Measurements from ENCODE around the gene LPCAT2. TPM values are rescaled to one million over a fixed set of nuclear protein-coding genes. Genes with fewer than 3 reads are reported as not detected.

Gene LPCAT2
- total and polyA plus RNA-seq, 2 donors (not counting 1 experiment from before 2014, with no cell fraction given) = 10.2 to 17.8 TPM

DNA sequence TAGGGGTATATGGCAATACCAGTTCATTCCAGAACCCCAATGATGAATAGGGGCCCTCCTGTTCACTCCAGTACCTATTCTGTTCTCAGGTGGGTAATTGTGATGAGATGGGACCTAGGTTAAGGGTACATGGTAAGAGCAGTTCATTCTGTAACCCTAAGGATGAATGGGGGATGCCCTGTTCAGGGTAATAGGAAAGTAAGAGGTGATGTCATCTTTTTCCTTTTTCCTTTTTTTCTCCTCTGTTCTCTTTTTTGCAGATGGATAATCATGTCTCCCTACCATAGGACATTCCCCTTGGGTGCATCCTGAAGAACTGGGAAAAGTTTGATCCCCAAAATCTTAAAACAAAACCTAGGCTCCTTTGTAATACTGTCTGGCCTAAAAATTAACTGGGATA is 121.9 kb downstream of the LPCAT2 start:
- H4K20me1 ChIP-seq (ENCODE audit: control insufficient read depth, extremely low read depth, insufficient read depth, low read length) = no peaks in the 10 kb centered on the region
- H3K36me3 ChIP-seq (ENCODE audit: control insufficient read depth, insufficient read depth, low read length) = no peaks in the 10 kb centered on the region
- no peak for TF ChIP-seq EZH2 (IDR thresholded peaks at IDR 0.05; ENCODE audit: low read length, missing control alignments)
- TF ChIP-seq, protein P1, sequence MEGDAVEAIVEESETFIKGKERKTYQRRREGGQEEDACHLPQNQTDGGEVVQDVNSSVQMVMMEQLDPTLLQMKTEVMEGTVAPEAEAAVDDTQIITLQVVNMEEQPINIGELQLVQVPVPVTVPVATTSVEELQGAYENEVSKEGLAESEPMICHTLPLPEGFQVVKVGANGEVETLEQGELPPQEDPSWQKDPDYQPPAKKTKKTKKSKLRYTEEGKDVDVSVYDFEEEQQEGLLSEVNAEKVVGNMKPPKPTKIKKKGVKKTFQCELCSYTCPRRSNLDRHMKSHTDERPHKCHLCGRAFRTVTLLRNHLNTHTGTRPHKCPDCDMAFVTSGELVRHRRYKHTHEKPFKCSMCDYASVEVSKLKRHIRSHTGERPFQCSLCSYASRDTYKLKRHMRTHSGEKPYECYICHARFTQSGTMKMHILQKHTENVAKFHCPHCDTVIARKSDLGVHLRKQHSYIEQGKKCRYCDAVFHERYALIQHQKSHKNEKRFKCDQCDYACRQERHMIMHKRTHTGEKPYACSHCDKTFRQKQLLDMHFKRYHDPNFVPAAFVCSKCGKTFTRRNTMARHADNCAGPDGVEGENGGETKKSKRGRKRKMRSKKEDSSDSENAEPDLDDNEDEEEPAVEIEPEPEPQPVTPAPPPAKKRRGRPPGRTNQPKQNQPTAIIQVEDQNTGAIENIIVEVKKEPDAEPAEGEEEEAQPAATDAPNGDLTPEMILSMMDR (conservative IDR thresholded peaks at IDR 0.05 in 1 of 2, IDR thresholded peaks at IDR 0.05 in 1 of 2; ENCODE audit: low read depth in 1 of 2, low read length in 2 of 2) = no peak
- H3K4me3 ChIP-seq (replicated peaks in 1 of 4; ENCODE audit: control extremely low read depth in 1 of 4, insufficient read depth in 1 of 4, low read depth in 3 of 4, low read length in 4 of 4) = no peak overlapping the region
- H2AFZ ChIP-seq (ENCODE audit: low read length) = no peak overlapping the region
- H3K4me2 ChIP-seq (ENCODE audit: extremely low read depth, insufficient read depth, low read length) = no peak overlapping the region
- no peaks in the 10 kb centered on the region for H3K9me3 ChIP-seq (ENCODE audit: control insufficient read depth, insufficient read depth, low read depth, low read length)
- no peaks in the 10 kb centered on the region for H3K4me1 ChIP-seq (ENCODE audit: control insufficient read depth, extremely low read depth, insufficient read depth, low read length)
- DNase-seq (ENCODE audit: low read depth in 2 of 2) = no peak
- no peak overlapping the region for H3K9ac ChIP-seq (ENCODE audit: insufficient read depth, low read length)
- H3K79me2 ChIP-seq (ENCODE audit: control insufficient read depth, insufficient read depth, low read length) = no peaks in the 10 kb centered on the region
- H3K27ac ChIP-seq (ENCODE audit: insufficient read depth, low read length) = no peak overlapping the region
- H3K27me3 ChIP-seq (ENCODE audit: control insufficient read depth, insufficient read depth, low read length) = no peaks in the 10 kb centered on the region

DNA sequence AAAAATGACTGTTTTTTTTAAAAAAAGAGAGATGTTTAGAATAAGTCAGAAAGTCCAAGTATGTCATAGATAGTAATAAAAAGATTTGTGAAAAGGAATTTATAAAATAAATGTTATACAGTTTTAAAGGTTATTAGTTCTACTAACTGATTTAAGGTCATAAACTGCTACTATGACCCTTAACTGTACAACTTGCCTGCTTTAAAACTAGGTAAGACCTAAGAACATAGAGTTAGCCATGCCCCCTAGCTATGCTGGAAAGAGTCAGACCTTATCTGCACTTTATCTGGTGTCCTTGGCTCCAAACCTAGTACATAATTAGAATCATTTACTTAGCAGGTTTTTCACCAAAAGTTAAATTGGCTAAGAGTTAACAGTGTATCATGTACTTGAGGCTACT is 123.4 kb downstream of the LPCAT2 start:
- no peaks in the 10 kb centered on the region for H3K4me1 ChIP-seq (ENCODE audit: control insufficient read depth, extremely low read depth, insufficient read depth, low read length)
- H3K79me2 ChIP-seq (ENCODE audit: control insufficient read depth, insufficient read depth, low read length) = no peaks in the 10 kb centered on the region
- no peak overlapping the region for H2AFZ ChIP-seq (ENCODE audit: low read length)
- TF ChIP-seq, protein P1 (conservative IDR thresholded peaks at IDR 0.05 in 1 of 2, IDR thresholded peaks at IDR 0.05 in 1 of 2; ENCODE audit: low read depth in 1 of 2, low read length in 2 of 2) = no peak
- no peak for TF ChIP-seq EZH2 (IDR thresholded peaks at IDR 0.05; ENCODE audit: low read length, missing control alignments)
- H3K9ac ChIP-seq (ENCODE audit: insufficient read depth, low read length) = no peak overlapping the region
- no peaks in the 10 kb centered on the region for H3K36me3 ChIP-seq (ENCODE audit: control insufficient read depth, insufficient read depth, low read length)
- no peaks in the 10 kb centered on the region for H3K9me3 ChIP-seq (ENCODE audit: control insufficient read depth, insufficient read depth, low read depth, low read length)
- no peak for DNase-seq (ENCODE audit: low read depth in 2 of 2)
- no peaks in the 10 kb centered on the region for H3K27me3 ChIP-seq (ENCODE audit: control insufficient read depth, insufficient read depth, low read length)
- no peak overlapping the region for H3K4me3 ChIP-seq (replicated peaks in 1 of 4; ENCODE audit: control extremely low read depth in 1 of 4, insufficient read depth in 1 of 4, low read depth in 3 of 4, low read length in 4 of 4)
- H3K27ac ChIP-seq (ENCODE audit: insufficient read depth, low read length) = no peak overlapping the region
- H3K4me2 ChIP-seq (ENCODE audit: extremely low read depth, insufficient read depth, low read length) = no peak overlapping the region
- H4K20me1 ChIP-seq (ENCODE audit: control insufficient read depth, extremely low read depth, insufficient read depth, low read length) = no peaks in the 10 kb centered on the region

DNA sequence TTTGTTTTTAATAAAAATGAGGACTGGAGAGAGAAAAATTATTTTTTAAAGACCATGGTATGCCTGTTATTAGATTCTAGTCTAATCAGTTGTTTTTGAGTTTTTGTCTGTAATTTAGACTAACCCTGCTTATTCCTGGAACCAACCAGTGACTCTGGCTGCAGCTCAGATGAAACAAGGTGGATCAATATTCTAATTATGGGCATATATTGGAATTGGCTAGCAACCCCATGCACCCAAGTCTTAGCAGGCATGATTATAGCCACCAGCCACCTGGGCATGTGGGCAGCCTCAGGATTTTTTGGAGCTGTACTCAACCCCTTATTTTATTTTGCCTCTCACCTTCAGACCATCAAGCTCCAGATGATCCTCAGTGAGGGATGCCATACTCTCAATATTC is 125.3 kb downstream of the LPCAT2 start:
- Histone ChIP-seq H3K9ac (ENCODE audit: insufficient read depth, low read length) (no peak overlapping the region), H3K4me2 (ENCODE audit: extremely low read depth, insufficient read depth, low read length) (no peak overlapping the region), H2AFZ (ENCODE audit: low read length) (no peak overlapping the region), H3K4me1 (ENCODE audit: control insufficient read depth, extremely low read depth, insufficient read depth, low read length) (no peaks in the 10 kb centered on the region), H3K79me2 (ENCODE audit: control insufficient read depth, insufficient read depth, low read length) (no peaks in the 10 kb centered on the region), H4K20me1 (ENCODE audit: control insufficient read depth, extremely low read depth, insufficient read depth, low read length) (no peaks in the 10 kb centered on the region), H3K36me3 (ENCODE audit: control insufficient read depth, insufficient read depth, low read length) (no peaks in the 10 kb centered on the region), H3K27me3 (ENCODE audit: control insufficient read depth, insufficient read depth, low read length) (peaks cover 3% of the 10 kb centered on the region), H3K9me3 (ENCODE audit: control insufficient read depth, insufficient read depth, low read depth, low read length) (no peaks in the 10 kb centered on the region), H3K4me3 (replicated peaks in 1 of 4; ENCODE audit: control extremely low read depth in 1 of 4, insufficient read depth in 1 of 4, low read depth in 3 of 4, low read length in 4 of 4) (no peak overlapping the region), H3K27ac (ENCODE audit: insufficient read depth, low read length) (no peak overlapping the region)
- no peak for DNase-seq (ENCODE audit: low read depth in 2 of 2)
- TF ChIP-seq, protein P1 (conservative IDR thresholded peaks at IDR 0.05 in 1 of 2, IDR thresholded peaks at IDR 0.05 in 1 of 2; ENCODE audit: low read depth in 1 of 2, low read length in 2 of 2) = no peak
- TF ChIP-seq EZH2 (IDR thresholded peaks at IDR 0.05; ENCODE audit: low read length, missing control alignments) = no peak

Other genes with a start within 250 kb of the LPCAT2 start
- gene IRX6, start 184.9 kb upstream of the LPCAT2 start, total RNA-seq = not detected in 2 replicates
- not detected in 2 replicates for gene IRX6, start 184.9 kb upstream of the LPCAT2 start, polyA plus RNA-seq
- gene MMP2, start 29.9 kb upstream of the LPCAT2 start, total RNA-seq = 1,311 and 1,457 TPM in 2 replicates
- 760 and 1,609 TPM in 2 replicates for gene MMP2, start 29.9 kb upstream of the LPCAT2 start, polyA plus RNA-seq
- gene CAPNS2, start 57.6 kb downstream of the LPCAT2 start, total RNA-seq = 0.51 and 0.66 TPM in 2 replicates
- not detected in 2 replicates for gene CAPNS2, start 57.6 kb downstream of the LPCAT2 start, polyA plus RNA-seq
- not detected in 2 replicates for gene SLC6A2, start 146.9 kb downstream of the LPCAT2 start, total RNA-seq
- not detected in 2 replicates for gene SLC6A2, start 146.9 kb downstream of the LPCAT2 start, polyA plus RNA-seq

Measured in fibroblast of lung (primary cell).